ENCODE results near the gene GREB1L.

GRCh38 chr18:21483051-21483450 is 241.0 kb downstream of the GREB1L start:
- TF ChIP-seq CTCF (IDR thresholded peaks at IDR 0.05; ENCODE audit: low read length) (no peak), EZH2 (optimal IDR thresholded peaks at IDR 0.05; ENCODE audit: low read depth, low read length) (no peak), EZH2phosphoT487 (IDR thresholded peaks at IDR 0.05; ENCODE audit: low read length) (no peak)
